K562 (cell line): ENCODE results near the gene TMX4. TPM values are rescaled to one million over a fixed set of nuclear protein-coding genes. Genes with fewer than 3 reads are reported as not detected.
A peak's percentile ranks its signal among the peaks of the same experiment; 100 is the strongest.

Experiments
- ATF7 ChIP-seq: fragments of 450-650 bp; IDR thresholded peaks from 2 replicates; pipeline ENCODE4 v1.7.1; 2014; ENCODE audit warnings: mild to moderate bottlenecking, moderate library complexity
- ELK3 ChIP-seq: fragments of 450-650 bp; formaldehyde crosslinking; IDR thresholded peaks from 2 replicates; pipeline ENCODE4 v1.4.0; 2020; ENCODE audit warnings: mild to moderate bottlenecking
- HDAC2 ChIP-seq: fragments of 450-650 bp; IDR thresholded peaks from 2 replicates; pipeline ENCODE4 v1.6.1; 2016; ENCODE audit warnings: mild to moderate bottlenecking
- L3MBTL2 ChIP-seq: fragments of 450-650 bp; IDR thresholded peaks from 2 replicates; pipeline ENCODE4 v1.6.1; 2016; ENCODE audit warnings: mild to moderate bottlenecking, moderate library complexity
- MBD2 ChIP-seq: sonication (generic); IDR thresholded peaks from 2 replicates; pipeline ENCODE4 v1.6.1; 2016; ENCODE audit warnings: low read depth, borderline replicate concordance
- MXD1 ChIP-seq: fragments of 250-450 bp; sonication (Bioruptor Pico); IDR thresholded peaks from 2 replicates; pipeline ENCODE4 v1.8.0; 2021; ENCODE audit warnings: borderline replicate concordance, mild to moderate bottlenecking, moderate library complexity; ENCODE audit not compliant: poor library complexity, severe bottlenecking
- NONO ChIP-seq, 2 experiments: fragments of 200-400 bp in 1 of 2; fragments of 450-650 bp in 1 of 2; formaldehyde crosslinking in 1 of 2; IDR thresholded peaks; 2 replicates each; pipeline ENCODE4 v1.6.1; 2017; ENCODE audit warnings: low read depth in 2 of 2, mild to moderate bottlenecking in 2 of 2, moderate library complexity in 2 of 2, low read length in 1 of 2
- PBX2 ChIP-seq, 2 experiments: IDR thresholded peaks in 1 of 2; conservative IDR thresholded peaks in 1 of 2; 2 replicates each; pipeline ENCODE4 v1.6.1; 2016; ENCODE audit warnings: low read depth in 2 of 2, mild to moderate bottlenecking in 1 of 2, missing compliant biosample characterization in 1 of 2, missing genetic modification characterization in 1 of 2, moderate library complexity in 1 of 2
- PHF8 ChIP-seq: fragments of 200-600 bp; sonication (generic); IDR thresholded peaks from 2 replicates; pipeline ENCODE4 v1.6.1; 2012; ENCODE audit warnings: mixed run types, mild to moderate bottlenecking, inconsistent platforms, low read length, moderate library complexity, borderline replicate concordance
- RB1 ChIP-seq: fragments of 450-650 bp; IDR thresholded peaks from 2 replicates; pipeline ENCODE4 v1.6.1; 2017; ENCODE audit warnings: low read depth, mild to moderate bottlenecking
- RBFOX2 ChIP-seq: fragments of 200-400 bp; formaldehyde crosslinking; IDR thresholded peaks from 2 replicates; pipeline ENCODE4 v1.6.1; 2017; ENCODE audit warnings: low read depth, mild to moderate bottlenecking, low read length, moderate library complexity
- SIN3B ChIP-seq: fragments of 450-650 bp; IDR thresholded peaks from 2 replicates; pipeline ENCODE4 v1.6.1; 2017; ENCODE audit warnings: low read depth, mild to moderate bottlenecking, moderate library complexity
- SMARCA5 ChIP-seq: fragments of 450-650 bp; IDR thresholded peaks from 2 replicates; pipeline ENCODE4 v1.6.1; 2016
- SREBF2 ChIP-seq: sonication (generic); formaldehyde crosslinking; IDR thresholded peaks from 2 replicates; pipeline ENCODE4 v1.4.0; 2020; ENCODE audit warnings: mild to moderate bottlenecking, missing genetic modification reagents
- TCF3 ChIP-seq: sonication (generic); formaldehyde crosslinking; IDR thresholded peaks from 2 replicates; pipeline ENCODE4 v1.4.0; 2020; ENCODE audit warnings: mild to moderate bottlenecking, missing genetic modification reagents
- ZKSCAN8 ChIP-seq: fragments of 200-800 bp; sonication (Bioruptor generic); IDR thresholded peaks from 2 replicates; pipeline ENCODE4 v1.6.1; 2016; ENCODE audit warnings: missing genetic modification characterization, missing compliant biosample characterization
- ZMIZ1 ChIP-seq, 2 experiments: fragments of 150-350 bp in 1 of 2; IDR thresholded peaks; 2 replicates each; pipeline ENCODE4 v1.6.1; 2012 to 2016; ENCODE audit warnings: low read depth in 2 of 2, low read length in 2 of 2, mild to moderate bottlenecking in 1 of 2, moderate library complexity in 1 of 2
- ZNF764 ChIP-seq: fragments of 250-450 bp; sonication (Bioruptor Pico); IDR thresholded peaks from 2 replicates; pipeline ENCODE4 v1.4.0; 2020; ENCODE audit warnings: low read depth, mild to moderate bottlenecking, moderate library complexity
- ZSCAN29 ChIP-seq: fragments of 450-650 bp; IDR thresholded peaks from 2 replicates; pipeline ENCODE4 v1.6.1; 2017
- polyA plus RNA-seq, 8 experiments: library from polyadenylated mRNA; depleted of rRNA in 4 of 8; stranded (reverse) in 5 of 8; unstranded in 3 of 8; fragments of >200 nt; fragmentation: Nextera tagmentation in 2 of 8; fragmentation: Illumina TruSeq in 1 of 8; extraction: Ambion mirVana in 2 of 8; extraction: Trizol in 1 of 8; gene quantifications; 2 replicates each; pipeline versions ENCODE4 v1.2.1 to v1.2.3, GENCODE V29; 2011 to 2014; ENCODE audit warnings: inconsistent platforms in 1 of 8, missing spikeins in 1 of 8
- total RNA-seq, 7 experiments: library from RNA; depleted of rRNA in 6 of 7; stranded (reverse); fragments of >200 nt in 6 of 7; fragmentation: Illumina TruSeq in 2 of 7; extraction: Trizol in 2 of 7; gene quantifications; 2 replicates each; pipeline versions ENCODE4 v1.2.1 to v1.2.3, GENCODE V29; 2011 to 2021; ENCODE audit warnings: low replicate concordance in 1 of 7

TMX4 gene
- total and polyA plus RNA-seq, 9 of the 15 experiments (the other 6 are each of a cell fraction or from before 2014, with no cell fraction given), result 4.4 to 19.3 (median 10.8) TPM

GRCh38 chr20:8019246-8019997, at the start of gene TMX4 (continued):
- no peak for TF ChIP-seq PBX2 (CRISPR knock-in tag; IDR thresholded peaks at IDR 0.05; ENCODE audit: low read depth)
- peak; percentile 66 for TF ChIP-seq PBX2 (tag; conservative IDR thresholded peaks at IDR 0.05; ENCODE audit: low read depth)
- no peak for TF ChIP-seq MXD1 (CRISPR knock-in tag)
- TF ChIP-seq ZKSCAN8, result no peak
- TF ChIP-seq HDAC2, result no peak
- TF ChIP-seq RB1, result peak; percentile 91
- no peak for TF ChIP-seq ELK3 (CRISPR knock-in tag)
- TF ChIP-seq ZSCAN29, result no peak
- peak; percentile 96 for TF ChIP-seq RBFOX2
- TF ChIP-seq SIN3B, result peak; percentile 35; the same call in 1 of the 2 replicates
- 0 out of 2 replicates have a peak, but pooled peaks have one; percentile 24 for TF ChIP-seq MBD2
- TF ChIP-seq SREBF2, result no peak
- 0 out of 2 replicates have a peak, but pooled peaks have one; percentile 21 for TF ChIP-seq TCF3 (CRISPR knock-in tag)
- TF ChIP-seq ZNF764, result 0 out of 2 replicates have a peak, but pooled peaks have one; percentile 65
- peak; percentile 46; the same call in 1 of the 2 replicates for TF ChIP-seq ATF7
- TF ChIP-seq SMARCA5, result no peak
- TF ChIP-seq L3MBTL2, result peak; percentile 69; the same call in 1 of the 2 replicates
- TF ChIP-seq PHF8, result peak; percentile 92
- no peak for TF ChIP-seq ZMIZ1 (IDR thresholded peaks at IDR 0.05; ENCODE audit: low read depth in 2 of 2, low read length in 2 of 2)
- TF ChIP-seq NONO (IDR thresholded peaks at IDR 0.05; ENCODE audit: low read depth in 2 of 2, low read length in 1 of 2), result peak; percentile 58 to 93; a peak in 3 of 4 replicates
